DOHH2 (cell line): ENCODE results near the gene LRTM2.

Experiments
- H3F3A ChIP-seq: fragments of 200-600 bp; sonication (generic), shearing (Covaris generic); 2 replicates; pipeline ENCODE4 v1.6.0; 2016; ENCODE audit warnings: antibody characterized with exemption, mild to moderate bottlenecking; ENCODE audit not compliant: control insufficient read depth, insufficient read depth
- H3K27ac ChIP-seq: fragments of 200-600 bp; sonication (generic); 2 replicates; pipeline ENCODE4 v1.5.1; 2014; ENCODE audit warnings: low read depth, mild to moderate bottlenecking, low read length, moderate library complexity
- H3K27me3 ChIP-seq: fragments of 200-600 bp; sonication (generic); 2 replicates; pipeline ENCODE4 v1.6.1; 2014; ENCODE audit warnings: mild to moderate bottlenecking, low read length, mixed read lengths; ENCODE audit not compliant: control insufficient read depth
- H3K36me3 ChIP-seq: fragments of 200-600 bp; sonication (generic); 2 replicates; pipeline ENCODE4 v1.6.1; 2014; ENCODE audit warnings: mild to moderate bottlenecking, low read length, moderate library complexity, mixed read lengths; ENCODE audit not compliant: control insufficient read depth
- H3K4me1 ChIP-seq: fragments of 200-600 bp; sonication (generic); 2 replicates; pipeline ENCODE4 v1.6.1; 2014; ENCODE audit warnings: mild to moderate bottlenecking, low read length, mixed read lengths; ENCODE audit not compliant: control insufficient read depth
- H3K4me2 ChIP-seq: fragments of 200-600 bp; sonication (generic); 2 replicates; pipeline ENCODE4 v1.6.0; 2014; ENCODE audit warnings: mild to moderate bottlenecking, low read length, moderate library complexity
- H3K4me3 ChIP-seq: fragments of 200-600 bp; sonication (generic); 2 replicates; pipeline ENCODE4 v1.5.1; 2014; ENCODE audit warnings: mild to moderate bottlenecking, low read length, mixed read lengths
- H3K79me2 ChIP-seq: fragments of 200-600 bp; sonication (generic); 2 replicates; pipeline ENCODE4 v1.6.1; 2014; ENCODE audit warnings: mild to moderate bottlenecking, low read length, mixed read lengths; ENCODE audit not compliant: control insufficient read depth
- H3K9me2 ChIP-seq: fragments of 200-600 bp; sonication (generic); replicated peaks from 2 replicates; pipeline ENCODE4 v1.6.1; 2014; ENCODE audit warnings: mild to moderate bottlenecking, low read length, mixed read lengths; ENCODE audit not compliant: control insufficient read depth
- H3K9me3 ChIP-seq: fragments of 200-600 bp; sonication (generic); 2 replicates; pipeline ENCODE4 v1.6.1; 2014; ENCODE audit warnings: antibody characterized with exemption, low read length, mixed read lengths; ENCODE audit not compliant: control insufficient read depth, insufficient read depth
- H4K20me1 ChIP-seq: fragments of 200-600 bp; sonication (generic); 2 replicates; pipeline ENCODE4 v1.6.0; 2014; ENCODE audit warnings: low read depth, mild to moderate bottlenecking, antibody characterized with exemption, low read length, moderate library complexity; ENCODE audit not compliant: control insufficient read depth, insufficient read depth
- EZH2phosphoT487 ChIP-seq: fragments of 200-600 bp; sonication (generic); IDR thresholded peaks from 2 replicates; pipeline ENCODE4 v1.6.1; 2017; ENCODE audit warnings: borderline replicate concordance, mild to moderate bottlenecking, antibody characterized with exemption, low read length, moderate library complexity, mixed read lengths
- TF ChIP-seq, protein P1 (sequence below): fragments of 200-600 bp; sonication (generic); IDR thresholded peaks from one replicate; pipeline ENCODE4 v1.5.1; 2014; ENCODE audit warnings: antibody characterized with exemption, mild to moderate bottlenecking, low read depth, low read length; ENCODE audit not compliant: poor library complexity, severe bottlenecking

Gene LRTM2

DNA sequence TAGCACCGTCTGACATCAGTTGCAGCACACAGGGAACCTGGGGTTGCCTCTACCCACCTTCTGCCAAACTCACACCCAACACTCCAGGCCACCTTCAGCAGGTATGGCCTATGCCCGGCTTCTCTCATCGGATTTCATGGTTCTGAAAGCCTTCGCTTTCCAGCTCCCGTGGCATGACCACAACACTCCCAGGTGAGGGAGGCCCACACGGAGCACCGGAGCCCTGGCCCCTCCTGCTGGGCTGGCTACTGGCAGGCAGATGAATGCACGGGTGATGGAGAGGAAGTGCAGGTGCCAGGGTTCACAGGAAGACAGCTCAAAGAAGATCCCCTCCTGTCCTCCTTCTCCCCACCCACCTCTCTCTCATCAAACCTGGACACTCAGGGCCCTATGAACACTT is 60.9 kb downstream of the LRTM2 start:
- Histone ChIP-seq H3K4me2 (no peak overlapping the region), H3K36me3 (no peaks in the 10 kb centered on the region), H4K20me1 (no peaks in the 10 kb centered on the region), H3F3A (no peaks in the 10 kb centered on the region), H3K27ac (no peak overlapping the region), H3K4me3 (no peak overlapping the region), H3K27me3 (peaks cover 6% of the 10 kb centered on the region; the same call in 1 of the 2 replicates), H3K79me2 (no peaks in the 10 kb centered on the region), H3K9me2 (no peaks in the 10 kb centered on the region), H3K4me1 (no peaks in the 10 kb centered on the region), H3K9me3 (no peaks in the 10 kb centered on the region)
- no peak for TF ChIP-seq EZH2phosphoT487
- TF ChIP-seq, protein P1, sequence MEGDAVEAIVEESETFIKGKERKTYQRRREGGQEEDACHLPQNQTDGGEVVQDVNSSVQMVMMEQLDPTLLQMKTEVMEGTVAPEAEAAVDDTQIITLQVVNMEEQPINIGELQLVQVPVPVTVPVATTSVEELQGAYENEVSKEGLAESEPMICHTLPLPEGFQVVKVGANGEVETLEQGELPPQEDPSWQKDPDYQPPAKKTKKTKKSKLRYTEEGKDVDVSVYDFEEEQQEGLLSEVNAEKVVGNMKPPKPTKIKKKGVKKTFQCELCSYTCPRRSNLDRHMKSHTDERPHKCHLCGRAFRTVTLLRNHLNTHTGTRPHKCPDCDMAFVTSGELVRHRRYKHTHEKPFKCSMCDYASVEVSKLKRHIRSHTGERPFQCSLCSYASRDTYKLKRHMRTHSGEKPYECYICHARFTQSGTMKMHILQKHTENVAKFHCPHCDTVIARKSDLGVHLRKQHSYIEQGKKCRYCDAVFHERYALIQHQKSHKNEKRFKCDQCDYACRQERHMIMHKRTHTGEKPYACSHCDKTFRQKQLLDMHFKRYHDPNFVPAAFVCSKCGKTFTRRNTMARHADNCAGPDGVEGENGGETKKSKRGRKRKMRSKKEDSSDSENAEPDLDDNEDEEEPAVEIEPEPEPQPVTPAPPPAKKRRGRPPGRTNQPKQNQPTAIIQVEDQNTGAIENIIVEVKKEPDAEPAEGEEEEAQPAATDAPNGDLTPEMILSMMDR: no peak

DNA sequence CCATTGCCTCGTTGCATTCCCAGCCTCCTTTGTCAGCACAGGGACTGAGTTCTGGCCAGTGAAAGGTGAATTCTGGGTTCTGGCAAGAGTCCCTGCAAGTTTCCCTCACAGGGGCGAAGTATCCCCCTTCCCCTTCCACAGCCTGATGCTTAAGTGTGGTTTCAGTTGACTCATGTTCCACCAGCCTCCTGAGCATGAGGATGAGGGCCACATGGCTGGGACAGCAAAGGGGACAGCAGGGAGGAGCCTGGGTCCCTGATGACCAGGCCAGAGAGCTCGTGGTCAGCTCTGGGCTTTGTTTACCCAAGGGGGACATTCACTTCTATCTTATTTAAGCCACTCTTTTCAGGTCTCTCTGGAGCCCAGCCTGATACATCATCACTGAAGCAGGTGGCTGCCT is 61.6 kb downstream of the LRTM2 start:
- Histone ChIP-seq H3F3A (no peaks in the 10 kb centered on the region), H3K79me2 (no peaks in the 10 kb centered on the region), H3K4me2 (no peak overlapping the region), H3K9me3 (no peaks in the 10 kb centered on the region), H3K27me3 (peaks cover under 1% of the 10 kb centered on the region; the same call in 1 of the 2 replicates), H3K4me1 (no peaks in the 10 kb centered on the region), H3K9me2 (no peaks in the 10 kb centered on the region), H4K20me1 (no peaks in the 10 kb centered on the region), H3K27ac (no peak overlapping the region), H3K36me3 (no peaks in the 10 kb centered on the region), H3K4me3 (no peak overlapping the region)
- TF ChIP-seq EZH2phosphoT487: no peak
- TF ChIP-seq, protein P1: no peak

DNA sequence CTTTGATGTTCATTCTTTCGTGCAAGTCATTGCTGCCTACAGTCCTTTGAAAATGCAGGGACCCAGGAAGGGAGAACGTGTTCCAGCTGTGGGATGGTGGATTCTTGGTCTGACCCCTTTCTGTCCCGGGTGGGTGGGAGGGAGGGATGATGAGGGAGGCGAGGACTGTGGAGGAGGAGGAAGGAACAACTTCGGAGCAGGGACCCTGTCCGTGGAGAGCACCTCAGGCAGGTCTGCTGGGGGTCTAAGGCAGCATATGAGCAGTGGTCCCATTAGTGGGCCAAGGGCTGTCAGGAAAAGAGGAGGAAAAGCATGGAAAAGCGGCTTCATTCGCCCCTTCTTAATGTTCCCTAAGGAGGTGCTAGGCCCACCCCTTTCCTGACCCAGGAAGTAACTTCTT is 62.0 kb downstream of the LRTM2 start:
- TF ChIP-seq, protein P1: no peak
- no peak for TF ChIP-seq EZH2phosphoT487
- Histone ChIP-seq H4K20me1 (no peaks in the 10 kb centered on the region), H3K36me3 (no peaks in the 10 kb centered on the region), H3K4me1 (no peaks in the 10 kb centered on the region), H3K27ac (no peak overlapping the region), H3K4me2 (no peak overlapping the region), H3K9me3 (no peaks in the 10 kb centered on the region), H3F3A (no peaks in the 10 kb centered on the region), H3K27me3 (peaks cover 4% of the 10 kb centered on the region; the same call in 1 of the 2 replicates), H3K9me2 (no peaks in the 10 kb centered on the region), H3K4me3 (no peak overlapping the region), H3K79me2 (no peaks in the 10 kb centered on the region)
